Sigmoid colon (tissue), 7 donors: ENCODE data around the gene RHOV. TPM values are rescaled to one million over a fixed set of nuclear protein-coding genes. Genes with fewer than 3 reads are reported as not detected.

ENCODE experiments used
- DNase-seq: peaks from one replicate; pipeline ENCODE4 v3.0.0-alpha.2; 2019
- H3K27ac ChIP-seq, 4 donors: fragments of 200-600 bp; sonication (generic); one replicate each; pipeline ENCODE4 v1.5.1; 2016 to 2019; ENCODE audit warnings: mild to moderate bottlenecking in 1 of 4
- H3K27me3 ChIP-seq, 3 donors: fragments of 200-600 bp; sonication (generic); one replicate each; pipeline ENCODE4 v1.5.1; 2019; ENCODE audit warnings: mild to moderate bottlenecking in 1 of 3
- H3K36me3 ChIP-seq, 4 donors: fragments of 200-600 bp; sonication (generic); one replicate each; pipeline ENCODE4 v1.5.1; 2016 to 2019
- H3K4me1 ChIP-seq, 4 donors: fragments of 200-600 bp; sonication (generic); one replicate each; pipeline ENCODE4 v1.5.1; 2017 to 2019
- H3K4me3 ChIP-seq, 4 donors: fragments of 200-600 bp; sonication (generic); one replicate each; pipeline ENCODE4 v1.5.1; 2017 to 2019; ENCODE audit warnings: mild to moderate bottlenecking in 2 of 4, moderate library complexity in 1 of 4
- H3K9me3 ChIP-seq, 4 donors: fragments of 200-600 bp in 3 of 4; sonication (generic) in 3 of 4; one replicate each; pipeline versions ENCODE4 v1.5.1 to v1.6.1; 2013 to 2019
- EP300 ChIP-seq, 4 donors: sonication (generic); formaldehyde crosslinking; IDR thresholded peaks; one replicate each; pipeline ENCODE4 v1.6.1; 2017; ENCODE audit warnings: antibody characterized with exemption in 4 of 4
- POLR2A ChIP-seq, 2 donors: fragments of 450-650 bp; IDR thresholded peaks; one replicate each; pipeline ENCODE4 v1.6.1; 2016; ENCODE audit warnings: antibody characterized with exemption in 2 of 2, mild to moderate bottlenecking in 2 of 2, moderate library complexity in 2 of 2
- POLR2AphosphoS5 ChIP-seq, 4 donors: sonication (generic); formaldehyde crosslinking; IDR thresholded peaks; one replicate each; pipeline ENCODE4 v1.6.1; 2017; ENCODE audit warnings: antibody characterized with exemption in 4 of 4
- WGBS, 2 donors: extraction: QIAGEN DNeasy Blood & Tissue Kit; methylation state at CpG; one replicate each; pipeline ENCODE4 v1.1.7; 2013; 5-methylcytosine and 5-hydroxymethylcytosine counted together
- intact Hi-C: fragments of 100-400 bp; cut with DNase I; formaldehyde crosslinking; loops from one replicate; pipeline ENCODE4 v1.15.1; 2023
- polyA plus RNA-seq, 3 donors: library from polyadenylated mRNA; stranded (reverse); fragments of 200-250 nt; gene quantifications; one replicate each; pipeline ENCODE4 v1.2.3, GENCODE V29; 2013
- total RNA-seq, 4 donors: library from RNA; depleted of rRNA; stranded (reverse); fragments of >200 nt; gene quantifications; one replicate each; pipeline ENCODE4 v1.1.0, GENCODE V29; 2016
- TF ChIP-seq, protein P1 (sequence below), 4 experiments: fragments of 450-650 bp in 3 of 4; fragments of 200-600 bp in 1 of 4; IDR thresholded peaks; one replicate each; pipeline ENCODE4 v1.5.1; 2016 to 2019; ENCODE audit warnings: antibody characterized with exemption in 4 of 4, mild to moderate bottlenecking in 3 of 4, moderate library complexity in 2 of 4
- donor health status: healthy with polysubstance abuse.
- donor health status: Bipolar disorder and iron deficiency.
- donor health status: healthy.

RHOV gene
- total and polyA plus RNA-seq, 7 donors: 4.8 to 8.1 (median 5.2) TPM; not detected in 4

DNA sequence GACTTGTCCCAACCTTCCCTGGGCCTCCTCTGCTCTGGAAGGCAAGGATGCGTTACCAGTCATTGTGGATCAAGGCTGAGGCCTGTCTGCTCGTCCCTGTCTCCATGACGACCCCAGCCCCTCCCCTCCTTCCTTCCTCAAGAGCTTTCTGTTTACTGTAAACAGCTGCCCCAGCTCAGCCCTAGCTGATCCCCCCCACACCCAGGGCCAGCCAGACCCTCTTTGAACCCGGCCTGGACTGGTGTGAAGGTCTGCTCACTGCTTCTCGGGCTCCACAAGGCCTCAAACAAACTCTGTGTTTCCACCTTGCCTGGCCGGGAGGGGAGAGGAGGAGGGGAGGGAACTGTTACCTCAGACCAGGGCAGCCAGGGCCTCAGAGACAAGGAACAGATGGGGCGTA, 37.1 kb upstream of the RHOV start:
- Histone ChIP-seq H3K4me1 (peaks cover 0 to 15% (median 14%) of the 10 kb centered on the region in 4 donors), H3K27ac (no peak overlapping the region), H3K9me3 (no peaks in the 10 kb centered on the region), H3K27me3 (no peaks in the 10 kb centered on the region), H3K4me3 (no peak overlapping the region), H3K36me3 (no peaks in the 10 kb centered on the region)
- intact Hi-C loops: no loop called here
- WGBS, 2 donors: 61 to 65% methylated on average over 7 of the region's 7 CpGs
- TF ChIP-seq POLR2A (IDR thresholded peaks at IDR 0.05) (no peak), POLR2AphosphoS5 (IDR thresholded peaks at IDR 0.05) (no peak), EP300 (IDR thresholded peaks at IDR 0.05) (no peak)
- TF ChIP-seq, protein P1, sequence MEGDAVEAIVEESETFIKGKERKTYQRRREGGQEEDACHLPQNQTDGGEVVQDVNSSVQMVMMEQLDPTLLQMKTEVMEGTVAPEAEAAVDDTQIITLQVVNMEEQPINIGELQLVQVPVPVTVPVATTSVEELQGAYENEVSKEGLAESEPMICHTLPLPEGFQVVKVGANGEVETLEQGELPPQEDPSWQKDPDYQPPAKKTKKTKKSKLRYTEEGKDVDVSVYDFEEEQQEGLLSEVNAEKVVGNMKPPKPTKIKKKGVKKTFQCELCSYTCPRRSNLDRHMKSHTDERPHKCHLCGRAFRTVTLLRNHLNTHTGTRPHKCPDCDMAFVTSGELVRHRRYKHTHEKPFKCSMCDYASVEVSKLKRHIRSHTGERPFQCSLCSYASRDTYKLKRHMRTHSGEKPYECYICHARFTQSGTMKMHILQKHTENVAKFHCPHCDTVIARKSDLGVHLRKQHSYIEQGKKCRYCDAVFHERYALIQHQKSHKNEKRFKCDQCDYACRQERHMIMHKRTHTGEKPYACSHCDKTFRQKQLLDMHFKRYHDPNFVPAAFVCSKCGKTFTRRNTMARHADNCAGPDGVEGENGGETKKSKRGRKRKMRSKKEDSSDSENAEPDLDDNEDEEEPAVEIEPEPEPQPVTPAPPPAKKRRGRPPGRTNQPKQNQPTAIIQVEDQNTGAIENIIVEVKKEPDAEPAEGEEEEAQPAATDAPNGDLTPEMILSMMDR (IDR thresholded peaks at IDR 0.05): no peak
- no peak for DNase-seq

DNA sequence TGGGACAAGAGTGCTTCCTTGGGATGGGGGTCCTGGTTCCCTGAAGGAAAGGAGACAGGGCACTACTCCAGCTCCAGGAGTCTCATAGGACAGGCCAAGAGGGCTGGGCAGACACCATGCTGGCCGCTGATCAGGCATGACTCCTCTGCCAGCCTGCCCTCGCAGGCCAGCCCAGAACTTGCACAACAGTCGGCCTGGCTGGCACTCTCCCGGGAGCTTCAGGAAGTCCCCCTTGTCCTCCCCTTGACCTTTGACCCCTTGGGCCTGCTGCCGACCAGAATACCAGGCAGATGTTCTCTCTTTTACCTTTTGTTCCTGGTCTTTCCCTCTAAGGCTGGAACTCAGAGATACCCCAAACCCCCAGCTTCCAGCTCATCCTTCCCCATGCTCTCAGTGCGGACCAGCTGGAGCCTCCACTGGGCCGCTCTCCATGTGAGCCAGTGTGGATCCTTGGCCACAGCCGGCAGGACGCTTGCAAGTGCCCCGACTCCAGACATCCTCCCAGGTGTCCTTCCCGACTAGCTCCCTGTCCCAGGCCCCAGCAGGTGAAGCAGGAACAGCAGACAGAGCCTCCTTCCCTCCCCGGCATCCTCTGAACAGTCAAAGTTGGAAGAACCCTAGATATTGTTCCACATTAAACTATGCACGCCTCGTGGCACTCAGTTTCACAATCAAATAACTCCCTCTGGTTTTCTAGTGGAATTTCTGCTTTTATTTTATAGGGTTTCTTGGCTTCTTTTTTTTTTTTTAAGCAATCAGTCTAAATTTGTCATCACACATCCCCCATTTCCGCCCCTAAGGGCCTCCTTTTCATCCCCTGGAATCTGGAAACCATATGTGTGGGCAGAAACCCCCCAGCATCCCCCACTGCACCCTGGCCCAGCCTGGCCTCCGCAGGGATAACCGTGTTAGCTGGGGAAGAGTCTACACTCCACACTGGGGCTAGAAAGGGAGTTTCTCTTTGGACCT, 35.9 kb upstream of the RHOV start:
- Histone ChIP-seq H3K27me3 (no peaks in the 10 kb centered on the region), H3K4me3 (no peak overlapping the region), H3K27ac (no peak overlapping the region), H3K36me3 (no peaks in the 10 kb centered on the region), H3K4me1 (peaks cover 0 to 23% (median 21%) of the 10 kb centered on the region in 4 donors), H3K9me3 (no peaks in the 10 kb centered on the region)
- WGBS, 2 donors: 61 to 74% methylated on average over 17 of the region's 17 CpGs
- DNase-seq: no peak
- intact Hi-C loops: loop anchor here (5.0 kb wide), 3 partner anchors 32 to 207 kb away; partner anchors contain the start of gene INO80
- TF ChIP-seq EP300 (IDR thresholded peaks at IDR 0.05): no peak
- TF ChIP-seq POLR2A (IDR thresholded peaks at IDR 0.05): no peak

DNA sequence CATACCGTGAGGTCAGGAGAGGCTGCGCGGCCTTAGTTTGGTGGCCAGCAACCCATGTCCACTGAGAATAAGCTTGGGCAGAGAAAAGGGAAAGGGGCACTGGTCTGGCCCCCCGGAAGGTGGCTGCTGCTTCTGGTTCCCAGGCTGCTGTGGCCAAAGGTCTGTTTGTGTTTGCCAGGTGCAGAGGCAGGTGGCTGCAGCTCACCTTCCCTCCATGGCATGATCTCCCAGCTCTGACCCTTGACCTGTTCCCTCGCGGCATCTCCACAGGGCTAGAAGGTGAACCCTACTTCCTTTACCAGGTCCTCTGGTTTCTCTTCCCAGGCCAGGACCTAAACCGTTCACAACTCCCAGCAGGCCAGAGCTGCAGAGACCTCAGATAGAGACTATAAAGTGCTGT, 34.1 kb upstream of the RHOV start:
- Histone ChIP-seq H3K27me3 (no peaks in the 10 kb centered on the region), H3K36me3 (peaks cover 0 to 12% (median 8%) of the 10 kb centered on the region in 4 donors), H3K9me3 (no peaks in the 10 kb centered on the region), H3K4me1 (peaks cover 0 to 31% (median 29%) of the 10 kb centered on the region in 4 donors), H3K4me3 (no peak overlapping the region), H3K27ac (peak overlapping the region in 3 of 4 donors; percentile 75 to 82 (median 78))
- intact Hi-C loops: loop anchor here (5.0 kb wide), 3 partner anchors 34 to 209 kb away; partner anchors contain the start of gene INO80
- no peak for TF ChIP-seq EP300 (IDR thresholded peaks at IDR 0.05)
- TF ChIP-seq, protein P1 (IDR thresholded peaks at IDR 0.05): no peak
- no peak for TF ChIP-seq POLR2AphosphoS5 (IDR thresholded peaks at IDR 0.05)
- 30 to 73% methylated on average over 7 of the region's 7 CpGs for WGBS, 2 donors
- no peak for DNase-seq

DNA sequence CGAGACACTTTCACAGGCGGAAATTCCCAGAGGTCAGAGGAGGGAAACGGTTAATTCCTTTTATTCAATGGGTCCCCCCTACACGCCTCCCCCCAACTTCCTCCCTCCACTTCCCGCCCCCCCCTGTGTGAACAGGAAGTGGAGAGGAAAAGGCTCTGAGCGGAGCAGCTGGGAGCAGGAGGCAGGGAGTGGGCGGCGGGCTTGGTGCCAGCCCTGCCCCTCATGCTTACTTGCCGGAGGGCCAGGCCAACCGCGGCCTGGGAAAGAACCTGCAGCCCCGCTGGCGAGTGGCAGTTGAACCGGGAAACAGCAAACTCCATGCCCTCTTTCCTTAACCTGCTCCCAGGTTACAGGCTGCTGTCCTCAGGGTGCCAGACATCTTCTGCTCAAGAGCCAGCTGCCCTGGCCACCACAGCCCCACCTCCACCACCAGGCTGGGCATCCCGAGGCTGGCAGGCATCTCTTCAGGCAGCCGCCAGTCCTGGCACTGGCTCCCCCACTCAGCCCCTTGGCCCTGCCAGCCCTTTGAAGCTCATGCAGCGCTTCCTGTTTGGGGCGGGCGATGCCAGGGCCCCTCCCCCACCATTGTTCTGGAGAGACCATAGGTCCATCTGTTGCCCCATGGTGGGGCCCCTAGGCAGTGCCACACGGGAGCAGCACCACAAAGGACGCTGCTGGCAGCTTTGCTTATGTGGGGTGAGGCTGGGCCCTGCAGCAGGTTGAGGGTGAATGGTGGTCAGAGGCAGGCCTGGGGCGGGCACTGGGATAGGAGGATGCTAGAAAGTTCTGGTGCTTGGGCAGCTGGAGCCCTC, 33.2 kb upstream of the RHOV start:
- Histone ChIP-seq H3K27me3 (no peaks in the 10 kb centered on the region), H3K36me3 (peaks cover 0 to 21% (median 15%) of the 10 kb centered on the region in 4 donors), H3K4me1 (peaks cover 0 to 31% (median 29%) of the 10 kb centered on the region in 4 donors), H3K9me3 (no peaks in the 10 kb centered on the region), H3K27ac (peak overlapping the region; percentile 75 to 87 (median 80)), H3K4me3 (peak overlapping the region; percentile 22 to 48 (median 43))
- TF ChIP-seq EP300 (IDR thresholded peaks at IDR 0.05) (no peak), POLR2AphosphoS5 (IDR thresholded peaks at IDR 0.05) (peak in 1 of 4 donors; percentile 3)
- intact Hi-C loops: loop anchor here (5.0 kb wide), 3 partner anchors 35 to 210 kb away; partner anchors contain the start of gene INO80
- no peak for DNase-seq
- 8 to 11% methylated on average over 22 of the region's 22 CpGs for WGBS, 2 donors

DNA sequence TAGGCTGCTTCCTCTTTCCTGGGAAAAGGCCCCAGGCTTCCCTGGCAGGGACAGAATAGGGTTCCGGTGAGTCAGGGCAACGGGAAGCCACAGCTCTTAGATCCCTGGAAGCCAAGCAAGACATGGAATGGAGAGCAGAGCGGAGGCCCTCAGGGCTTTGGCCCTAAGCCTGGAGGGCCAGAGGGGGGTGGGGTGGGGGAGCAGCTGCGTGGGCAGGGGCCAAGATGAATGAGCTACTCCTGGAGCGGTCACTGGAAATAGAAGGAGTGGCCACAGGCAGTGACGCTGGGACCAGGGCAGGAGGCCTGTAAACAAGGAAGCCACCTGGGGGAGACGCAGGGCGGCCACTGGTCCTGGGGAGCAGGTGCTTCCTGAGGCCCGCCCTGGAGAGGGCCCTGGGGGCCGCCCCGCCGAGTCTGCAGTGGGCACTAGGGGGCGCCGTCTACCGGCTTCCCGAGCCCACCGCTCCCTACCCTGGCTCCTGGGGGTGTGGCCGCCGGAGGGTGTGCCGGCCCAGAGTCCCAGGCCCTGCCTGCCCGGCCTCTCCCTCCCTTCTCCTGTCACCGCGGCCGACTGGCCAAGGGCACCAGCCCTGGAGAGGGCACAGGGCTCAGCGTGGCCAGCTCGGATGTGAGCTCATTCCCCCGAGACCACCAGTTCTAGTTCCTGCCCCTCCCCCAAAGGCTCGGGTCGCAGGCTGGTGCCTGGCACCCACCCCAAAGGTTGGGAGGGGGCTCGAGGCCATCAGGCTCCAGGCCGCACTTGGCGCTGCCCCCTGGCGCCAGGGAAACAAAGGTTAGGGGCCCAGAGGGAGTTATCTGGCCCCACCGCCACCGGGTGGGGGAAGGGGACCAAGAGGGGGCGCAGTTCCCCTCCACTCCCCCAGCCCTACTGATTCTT, 32.3 kb upstream of the RHOV start:
- peaks cover 0 to 31% (median 30%) of the 10 kb centered on the region in 4 donors for H3K4me1 ChIP-seq
- peak overlapping the region; percentile 22 to 48 (median 43) for H3K4me3 ChIP-seq
- peaks cover 0 to 29% (median 16%) of the 10 kb centered on the region in 4 donors for H3K36me3 ChIP-seq
- DNase-seq: peak; percentile 94
- no peaks in the 10 kb centered on the region for H3K9me3 ChIP-seq
- H3K27ac ChIP-seq: peak overlapping the region; percentile 75 to 87 (median 80)
- intact Hi-C loops: loop anchor here (5.0 kb wide), 3 partner anchors 36 to 211 kb away; partner anchors contain the start of gene INO80
- 2 to 4% methylated on average over 36 of the region's 36 CpGs for WGBS, 2 donors
- H3K27me3 ChIP-seq: no peaks in the 10 kb centered on the region
- TF ChIP-seq POLR2A (IDR thresholded peaks at IDR 0.05) (no peak), EP300 (IDR thresholded peaks at IDR 0.05) (no peak), POLR2AphosphoS5 (IDR thresholded peaks at IDR 0.05) (peak in 3 of 4 donors; percentile 32 to 59 (median 57))
- TF ChIP-seq, protein P1 (IDR thresholded peaks at IDR 0.05): peak; percentile 55 to 75 (median 60)
